ENCODE measurements around the gene FMNL3. TPM values are rescaled to one million over a fixed set of nuclear protein-coding genes. Genes with fewer than 3 reads are reported as not detected.
A peak's percentile ranks its signal among the peaks of the same experiment; 100 is the strongest.

FMNL3 gene
- total and polyA plus RNA-seq, 2 of the 13 experiments (the other 11 are each of a cell fraction or from before 2014, with no cell fraction given): 0.44 to 1.1 TPM

GRCh38 chr12:49733219-49734017 is 26.2 kb upstream of the FMNL3 start:
- in situ Hi-C loops (cut with HindIII; ENCODE audit: extremely low pct_ligation_motif_present, low pct_unique_long_range_greater_than_20kb): no loop called here
- DNase-seq (ENCODE audit: low spot score) (peak; percentile 39), ATAC-seq (peak; percentile 64), FAIRE-seq (no peak)
- Histone ChIP-seq H3K4me3 (replicated peaks in 1 of 3; ENCODE audit: insufficient read depth in 1 of 3, low read depth in 2 of 3, low read length in 3 of 3) (no peak overlapping the region), H2AFZ (ENCODE audit: low read length) (no peak overlapping the region), H3K27ac (ENCODE audit: extremely low read length, insufficient read depth, low read length) (peak overlapping the region; percentile 8), H3K9me3 (ENCODE audit: low read length) (no peaks in the 10 kb centered on the region), H3K36me3 (replicated peaks in 1 of 2; ENCODE audit: control insufficient read depth in 1 of 2, insufficient read depth in 2 of 2, low read length in 2 of 2) (no peaks in the 10 kb centered on the region), H3K4me2 (ENCODE audit: low read depth, low read length) (peak overlapping the region; percentile 63), H3K27me3 (ENCODE audit: control insufficient read depth in 1 of 2, insufficient read depth in 2 of 2, low read length in 2 of 2) (no peaks in the 10 kb centered on the region), H3K9ac (ENCODE audit: insufficient read depth, low read depth, low read length) (0 out of 2 replicates have a peak overlapping the region, but pooled peaks have one; percentile 14), H3K79me2 (ENCODE audit: insufficient read depth, low read length) (no peaks in the 10 kb centered on the region), H3K4me1 (ENCODE audit: insufficient read depth, low read length) (peaks cover 14% of the 10 kb centered on the region), H4K20me1 (ENCODE audit: insufficient read depth, low read length) (no peaks in the 10 kb centered on the region)
- ChIA-PET POLR2A (no interaction called here), CTCF (ENCODE audit: low intra/inter-chr PET ratio, low total read pairs) (no interaction called here)
- WGBS (ENCODE audit: low lambda C conversion rate): 46% methylated on average over 10 of the region's 10 CpGs
- TF ChIP-seq ATF7 (IDR thresholded peaks at IDR 0.05): peak; percentile 58; the same call in 1 of the 2 replicates
- no peak for TF ChIP-seq ATF7 (CRISPR knock-in tag; IDR thresholded peaks at IDR 0.05)
- no peak for TF ChIP-seq MAX (IDR thresholded peaks at IDR 0.05)
- TF ChIP-seq CTCF (CRISPR knock-in tag; IDR thresholded peaks at IDR 0.05): peak; percentile 47
- no peak for TF ChIP-seq ZNF30 (CRISPR knock-in tag; IDR thresholded peaks at IDR 0.05)
- BruUV-seq (replicated peaks): no TSS peak
- intact Hi-C loops (cut with micrococcal nuclease; ENCODE audit: unreplicated experiment): no loop called here

GRCh38 chr12:49730568-49731101 is 23.4 kb upstream of the FMNL3 start:
- 63% methylated on average over 3 of the region's 3 CpGs for WGBS (ENCODE audit: low lambda C conversion rate)
- no peak overlapping the region for H3K4me2 ChIP-seq (ENCODE audit: low read depth, low read length)
- DNase-seq (ENCODE audit: low spot score) (no peak), FAIRE-seq (no peak), ATAC-seq (no peak)
- in situ Hi-C loops (cut with HindIII; ENCODE audit: extremely low pct_ligation_motif_present, low pct_unique_long_range_greater_than_20kb): no loop called here
- TF ChIP-seq CEBPB (IDR thresholded peaks at IDR 0.05; ENCODE audit: borderline replicate concordance, low read depth, low read length) (peak; percentile 61; the same call in 1 of the 2 replicates), ZNF605 (CRISPR knock-in tag; IDR thresholded peaks at IDR 0.05) (no peak)
- no peak overlapping the region for H3K27ac ChIP-seq (ENCODE audit: extremely low read length, insufficient read depth, low read length)
- H2AFZ ChIP-seq (ENCODE audit: low read length): no peak overlapping the region
- peaks cover 14% of the 10 kb centered on the region for H3K4me1 ChIP-seq (ENCODE audit: insufficient read depth, low read length)
- H3K27me3 ChIP-seq (ENCODE audit: control insufficient read depth in 1 of 2, insufficient read depth in 2 of 2, low read length in 2 of 2): no peaks in the 10 kb centered on the region
- no peaks in the 10 kb centered on the region for H3K36me3 ChIP-seq (replicated peaks in 1 of 2; ENCODE audit: control insufficient read depth in 1 of 2, insufficient read depth in 2 of 2, low read length in 2 of 2)
- intact Hi-C loops (cut with micrococcal nuclease; ENCODE audit: unreplicated experiment): no loop called here
- POLR2A ChIA-PET: no interaction called here
- CTCF ChIA-PET (ENCODE audit: low intra/inter-chr PET ratio, low total read pairs): no interaction called here
- no peak overlapping the region for H3K9ac ChIP-seq (ENCODE audit: insufficient read depth, low read depth, low read length)
- H3K9me3 ChIP-seq (ENCODE audit: low read length): no peaks in the 10 kb centered on the region
- no TSS peak for BruUV-seq (replicated peaks)
- H3K79me2 ChIP-seq (ENCODE audit: insufficient read depth, low read length): no peaks in the 10 kb centered on the region
- H4K20me1 ChIP-seq (ENCODE audit: insufficient read depth, low read length): no peaks in the 10 kb centered on the region
- no peak overlapping the region for H3K4me3 ChIP-seq (replicated peaks in 1 of 3; ENCODE audit: insufficient read depth in 1 of 3, low read depth in 2 of 3, low read length in 3 of 3)
